RWPE2 (cell line): Measurements from ENCODE around the gene RIPOR1.
A peak's percentile ranks its signal among the peaks of the same experiment; 100 is the strongest.

Experiments used
- ATAC-seq: fragments of 200-7000 bp; cut with Tn5 transposase; 3 replicates; pipeline ENCODE4 v1.9.1; 2021; ENCODE audit warnings: low read depth
- DNase-seq: peaks from one replicate; pipeline ENCODE4 v3.0.0-alpha.2; 2020; ENCODE audit warnings: low spot score
- H3K27ac ChIP-seq: fragments of 450-650 bp; 2 replicates; pipeline ENCODE4 v1.5.1; 2017; ENCODE audit warnings: mild to moderate bottlenecking; ENCODE audit not compliant: poor library complexity, severe bottlenecking
- H3K27me3 ChIP-seq: fragments of 250-450 bp; sonication (Bioruptor Pico); 2 replicates; pipeline ENCODE4 v1.5.1; 2021; ENCODE audit warnings: mild to moderate bottlenecking, moderate library complexity; ENCODE audit not compliant: insufficient read depth, poor library complexity, severe bottlenecking
- H3K36me3 ChIP-seq: fragments of 250-450 bp; sonication (Bioruptor Pico); 2 replicates; pipeline ENCODE4 v1.5.1; 2020; ENCODE audit warnings: low read depth, mild to moderate bottlenecking, moderate library complexity
- H3K4me1 ChIP-seq: fragments of 250-450 bp; sonication (Bioruptor Pico); 2 replicates; pipeline ENCODE4 v1.5.1; 2021; ENCODE audit warnings: mild to moderate bottlenecking, moderate library complexity; ENCODE audit not compliant: insufficient read depth, poor library complexity, severe bottlenecking
- H3K4me3 ChIP-seq: fragments of 250-450 bp; sonication (Bioruptor Pico); 2 replicates; pipeline ENCODE4 v1.5.1; 2021; ENCODE audit warnings: mild to moderate bottlenecking, moderate library complexity; ENCODE audit not compliant: severe bottlenecking
- H3K9me3 ChIP-seq: fragments of 250-450 bp; sonication (Bioruptor Pico); 2 replicates; pipeline ENCODE4 v1.5.1; 2021; ENCODE audit warnings: mild to moderate bottlenecking, moderate library complexity; ENCODE audit not compliant: severe bottlenecking
- CTCF ChIP-seq: fragments of 450-650 bp; IDR thresholded peaks from one replicate; pipeline ENCODE4 v1.5.1; 2017; ENCODE audit warnings: mild to moderate bottlenecking, moderate library complexity; ENCODE audit not compliant: poor library complexity, severe bottlenecking

RIPOR1 gene

GRCh38 chr16:67528222-67528869 is at the start of gene RIPOR1:
RIPOR1 (plus strand) TSS chr16:67528829; CDS start chr16:67538447, 9,618 bp downstream.
- H3K27ac ChIP-seq, result peak within 1 kb of the TSS; percentile 56
- DNase-seq, result no peak
- TF ChIP-seq CTCF, result peak; percentile 7
- no peaks in the 10 kb centered on the region for H3K27me3 ChIP-seq
- H3K36me3 ChIP-seq, result peaks cover 5% of the 10 kb centered on the region; the same call in 1 of the 2 replicates
- peaks cover 3% of the 10 kb centered on the region for H3K4me1 ChIP-seq
- no peaks in the 10 kb centered on the region for H3K9me3 ChIP-seq
- peak; percentile 22; the same call in 2 of the 3 replicates for ATAC-seq
- peak within 1 kb of the TSS; percentile 50 for H3K4me3 ChIP-seq

- Histone ChIP-seq H3K4me3 (peak within 1 kb of the TSS; percentile 54), H3K27me3 (no peaks in the 10 kb centered on the region), H3K36me3 (no peaks in the 10 kb centered on the region), H3K27ac (peak within 1 kb of the TSS; percentile 52), H3K9me3 (no peaks in the 10 kb centered on the region), H3K4me1 (peaks cover 14% of the 10 kb centered on the region)
- ATAC-seq (peak; percentile 87), DNase-seq (peak; percentile 97)
- peak; percentile 97 for TF ChIP-seq CTCF
These were observed 47.6 kb upstream of the RIPOR1 start, which contains the start of gene ATP6V0D1 for GRCh38 chr16:67480833-67481560. ATP6V0D1 (minus strand) TSS chr16:67481157; CDS start chr16:67481086, 71 bp downstream.

GRCh38 chr16:67481561-67482232 is 46.9 kb upstream of the RIPOR1 start:
- TF ChIP-seq CTCF, result no peak
- Histone ChIP-seq H3K4me1 (peaks cover 14% of the 10 kb centered on the region), H3K9me3 (no peaks in the 10 kb centered on the region), H3K27ac (no peak overlapping the region), H3K4me3 (peak overlapping the region; percentile 54), H3K27me3 (no peaks in the 10 kb centered on the region), H3K36me3 (no peaks in the 10 kb centered on the region)
- DNase-seq (no peak), ATAC-seq (no peak; the same call in 2 of the 3 replicates)

- ATAC-seq (no peak), DNase-seq (no peak)
- TF ChIP-seq CTCF, result no peak
- Histone ChIP-seq H3K36me3 (no peaks in the 10 kb centered on the region), H3K4me3 (no peak overlapping the region), H3K4me1 (peaks cover 14% of the 10 kb centered on the region), H3K27me3 (no peaks in the 10 kb centered on the region), H3K27ac (no peak overlapping the region), H3K9me3 (no peaks in the 10 kb centered on the region)
These were observed 46.2 kb upstream of the RIPOR1 start for GRCh38 chr16:67482233-67482924.
